Superior temporal gyrus (tissue), 1 donor: ENCODE data around the gene TNFAIP6.
"Not testable (repeated sequence)": the region's sequence is repeated elsewhere in the genome, so short reads cannot be mapped to it uniquely, and the experiment has no call there.

Experiments
- DNase-seq: peaks from one replicate; pipeline ENCODE4 v3.0.0-alpha.2; 2016; ENCODE audit errors: extremely low spot score

Gene TNFAIP6

GRCh38 chr2:151357359-151357758 is at the start of gene TNFAIP6:
Gene TNFAIP6, plus strand, starts transcription at chr2:151357592. Its CDS starts 75 bp downstream, at chr2:151357667.
- peak; percentile 68 for DNase-seq

GRCh38 chr2:151310313-151310712 is 47.1 kb upstream of the TNFAIP6 start:
- not testable (repeated sequence) for DNase-seq

- not testable (repeated sequence) for DNase-seq
Observed at GRCh38 chr2:151312440-151312839, 45.0 kb upstream of the TNFAIP6 start.

DNA sequence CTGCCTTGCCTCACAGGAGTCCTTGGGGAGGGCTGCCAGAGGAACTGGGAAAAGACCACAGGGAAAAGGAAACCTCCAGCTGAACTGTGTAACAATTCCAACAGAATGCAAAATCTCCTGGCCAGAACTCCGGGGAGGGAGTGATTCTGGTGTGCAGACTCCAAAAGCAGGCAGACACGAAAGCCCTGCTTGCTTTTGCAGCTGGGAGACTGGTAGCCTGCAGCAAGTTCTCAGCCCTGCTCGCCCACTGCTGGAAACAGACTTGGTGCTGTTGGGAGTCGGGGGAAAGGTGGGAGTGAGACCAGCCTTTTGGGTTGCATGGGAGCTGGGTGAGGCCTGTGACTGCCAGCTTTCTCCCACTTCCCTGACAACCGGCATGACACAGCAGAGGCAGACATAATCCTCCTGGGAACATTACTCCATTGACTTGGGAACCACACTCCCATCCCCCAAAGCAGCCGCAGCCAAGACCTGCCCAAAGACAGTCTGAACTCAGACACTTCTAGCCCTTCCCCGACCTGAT is 42.0 kb upstream of the TNFAIP6 start:
- DNase-seq = peak; percentile 23

- DNase-seq = no peak
Observed at GRCh38 chr2:151325581-151326095, 31.8 kb upstream of the TNFAIP6 start.

DNA sequence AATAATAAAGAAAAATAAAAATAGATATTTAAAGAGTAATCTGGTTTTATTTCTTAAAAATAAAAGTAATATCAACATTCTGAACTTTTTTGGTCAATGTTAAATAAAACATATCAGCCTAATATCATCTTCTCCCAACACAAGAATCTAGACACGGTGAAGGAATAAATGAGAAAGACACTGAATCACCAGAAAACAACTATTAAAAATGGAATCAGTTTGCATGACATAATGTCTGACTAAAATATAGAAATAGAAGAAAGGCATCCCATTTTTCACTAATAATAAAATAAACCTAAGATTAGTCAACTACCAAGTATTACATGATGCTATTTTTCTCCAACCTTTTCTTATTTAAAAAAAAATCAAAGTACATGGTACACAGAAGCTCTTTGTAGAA is 30.8 kb upstream of the TNFAIP6 start:
- no peak for DNase-seq

DNA sequence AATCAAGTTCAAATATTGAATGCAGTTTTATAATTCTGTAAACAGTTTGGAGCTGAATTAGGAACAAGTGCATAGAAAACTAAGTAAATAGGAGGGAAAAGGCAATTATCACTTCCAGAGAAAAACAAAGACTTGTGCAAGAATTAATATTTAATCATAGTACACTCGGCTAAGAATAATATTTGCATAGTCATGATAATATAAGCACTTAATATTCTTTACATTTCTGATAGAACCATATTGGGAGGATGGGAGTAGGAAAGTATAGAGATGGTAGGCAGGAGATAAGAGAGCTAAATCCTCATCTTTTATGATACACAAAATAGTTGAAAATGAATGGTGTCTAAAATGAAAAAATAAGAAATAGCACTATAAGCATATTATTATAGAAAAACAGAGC is 27.4 kb upstream of the TNFAIP6 start:
- no peak for DNase-seq

DNA sequence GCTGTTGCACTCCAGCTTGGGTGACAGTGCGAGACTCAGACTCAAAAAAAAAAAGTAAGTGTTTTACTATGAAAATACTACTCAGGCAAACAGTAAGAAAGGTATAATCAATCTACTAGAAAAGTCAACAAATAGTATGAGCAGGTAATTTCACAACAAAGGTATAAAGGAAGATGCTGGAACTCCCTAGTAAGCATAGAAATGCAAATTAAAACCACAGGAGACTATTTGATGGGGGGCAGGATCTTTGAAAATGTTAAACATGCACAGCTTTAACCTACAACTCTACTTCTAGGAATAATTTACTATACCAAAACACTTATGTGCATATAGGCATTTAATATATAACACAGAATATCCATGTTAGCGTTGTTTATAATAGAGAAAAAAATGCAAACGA is 24.3 kb upstream of the TNFAIP6 start:
- no peak for DNase-seq

DNA sequence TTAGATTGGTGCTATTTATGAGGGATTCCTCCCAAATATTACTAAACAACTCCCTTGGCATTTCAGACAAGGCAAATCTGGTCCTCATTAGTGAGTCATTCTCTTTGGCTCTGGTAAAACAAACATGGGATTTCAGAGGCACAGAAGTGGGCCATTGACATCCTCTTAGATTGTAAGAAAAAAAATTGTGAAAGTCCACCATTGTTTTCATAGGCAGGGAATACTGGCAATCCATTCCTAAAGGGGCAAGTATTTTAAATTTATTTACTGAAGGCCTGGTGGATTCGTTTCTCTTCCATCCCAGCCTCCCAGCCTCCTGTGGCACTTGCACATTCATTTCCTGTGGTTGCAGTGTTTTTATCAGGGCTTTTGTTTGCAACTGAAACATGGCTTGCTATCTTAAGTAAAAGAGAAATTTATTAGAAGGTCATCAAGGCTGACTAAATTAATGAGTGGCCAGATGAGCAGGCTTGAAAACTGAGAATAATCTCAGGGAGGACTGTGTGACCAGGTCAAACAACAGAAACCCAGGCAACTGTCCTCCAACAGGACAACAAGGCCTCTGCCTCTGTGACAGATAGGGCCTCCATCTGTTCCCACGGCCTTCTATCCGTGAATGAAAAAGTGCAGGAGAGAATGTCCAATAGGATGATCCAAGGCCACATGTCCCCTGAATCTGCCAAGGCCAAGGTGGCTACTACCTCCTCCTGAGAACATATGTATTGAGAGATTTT is 23.1 kb upstream of the TNFAIP6 start:
- DNase-seq = peak; percentile 36

GRCh38 chr2:151336863-151337371 is 20.5 kb upstream of the TNFAIP6 start:
- DNase-seq = no peak

GRCh38 chr2:151337643-151338042 is 19.7 kb upstream of the TNFAIP6 start:
- DNase-seq = no peak

DNA sequence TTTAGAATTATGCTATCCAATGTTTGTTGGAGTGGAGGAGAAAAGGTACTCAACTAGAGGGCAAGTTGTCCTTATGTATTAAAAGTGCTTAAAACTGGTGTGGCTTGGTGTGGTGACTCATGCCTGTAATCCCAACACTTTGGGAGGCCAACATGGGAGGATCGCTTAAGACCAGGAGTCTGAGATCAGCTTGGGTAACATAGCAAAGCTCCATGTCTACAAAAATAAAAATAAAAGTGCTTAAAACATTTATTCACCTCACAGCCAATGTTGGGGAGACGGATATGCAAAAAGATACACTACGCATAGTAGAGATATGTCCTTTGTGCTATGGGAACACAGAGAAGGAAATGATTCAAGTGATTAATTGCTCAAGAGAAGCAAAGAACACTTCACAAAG is 19.3 kb upstream of the TNFAIP6 start:
- no peak for DNase-seq

DNA sequence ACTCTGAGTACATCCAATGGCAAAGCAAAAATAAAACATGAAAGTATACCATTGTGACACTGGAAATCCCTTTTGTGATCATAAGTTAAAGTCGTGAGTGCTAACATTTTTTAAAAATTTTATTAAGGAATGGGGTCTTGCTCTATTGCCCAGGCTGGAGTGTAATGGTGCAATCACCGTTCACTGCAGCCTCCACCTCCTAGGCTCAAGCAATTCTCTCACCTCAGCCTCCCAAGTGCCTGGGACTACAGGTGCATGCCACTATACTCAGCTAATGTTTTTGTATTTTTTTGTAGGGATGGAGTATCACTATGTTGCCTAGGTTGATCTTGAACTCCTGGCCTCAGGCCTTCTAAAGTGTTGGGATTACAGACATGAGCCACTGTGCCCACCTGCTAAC is 14.3 kb upstream of the TNFAIP6 start:
- no peak for DNase-seq

GRCh38 chr2:151344191-151344590 is 13.2 kb upstream of the TNFAIP6 start:
- DNase-seq = not testable (repeated sequence)

- DNase-seq = no peak
Observed at GRCh38 chr2:151344906-151345305, 12.5 kb upstream of the TNFAIP6 start.

DNA sequence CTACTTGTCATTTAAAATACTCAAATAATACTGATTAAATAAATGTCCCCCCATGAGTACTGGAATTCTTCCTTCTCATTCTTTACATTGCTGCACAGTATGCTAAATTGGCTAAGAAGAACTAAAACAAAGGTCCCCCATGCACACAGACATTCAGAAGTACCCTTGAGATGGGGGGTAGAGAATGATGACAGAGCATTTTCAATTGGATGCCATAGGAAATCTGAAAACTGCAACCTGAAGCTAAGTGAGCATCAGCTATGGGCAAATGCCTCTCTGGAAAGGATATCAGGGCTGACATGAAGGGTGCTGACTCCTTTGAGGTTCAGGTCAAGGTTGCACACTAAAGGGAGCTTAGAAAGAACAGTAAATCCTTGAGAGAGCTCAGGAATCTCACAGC is 10.1 kb upstream of the TNFAIP6 start:
- DNase-seq = no peak

DNA sequence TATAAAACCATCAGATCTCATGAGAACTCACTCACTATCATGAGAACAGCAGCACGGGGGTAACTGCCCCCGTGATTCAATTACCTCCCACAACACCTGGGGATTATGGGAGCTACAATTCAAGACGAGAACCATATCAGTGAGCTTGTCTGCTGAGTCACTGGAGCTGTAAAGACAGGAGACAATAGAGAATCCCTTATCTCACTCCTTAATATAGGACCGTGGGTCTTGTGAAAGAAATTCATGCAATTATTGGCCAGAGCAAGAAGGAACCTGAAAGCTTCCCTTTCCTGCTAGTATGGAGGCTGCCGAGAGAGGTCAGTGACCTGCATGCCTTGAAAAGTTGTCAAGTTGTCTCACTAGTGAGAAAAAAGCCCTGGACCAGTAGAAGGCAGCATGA is 9.5 kb upstream of the TNFAIP6 start:
- DNase-seq = no peak

DNA sequence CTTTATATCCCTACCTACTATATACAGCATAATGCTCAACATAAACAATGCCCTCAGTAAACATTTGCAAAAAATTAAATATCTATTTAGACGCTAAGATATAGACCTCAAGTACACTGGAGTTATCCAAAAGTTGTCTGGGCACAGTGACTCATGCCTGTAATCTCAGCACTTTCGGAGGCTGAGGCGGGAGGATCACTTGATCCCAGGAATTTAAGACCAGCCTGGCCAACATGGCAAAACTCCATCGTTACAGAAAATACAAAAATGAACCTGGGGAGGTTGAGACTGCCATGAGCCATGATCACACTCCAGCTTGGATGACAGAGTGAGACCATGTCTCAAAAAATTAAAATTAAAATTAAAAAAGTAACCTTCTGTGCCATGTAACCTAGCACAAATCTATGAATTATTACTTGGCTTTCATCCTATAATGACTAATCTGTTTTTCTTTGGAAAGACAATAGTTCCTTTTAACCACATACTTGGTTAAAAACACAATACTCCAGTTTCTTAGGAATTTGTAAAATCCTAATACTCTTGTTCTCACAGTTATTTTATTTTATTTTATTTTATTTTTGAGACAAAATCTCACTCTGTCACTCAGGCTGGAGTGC is 6.7 kb upstream of the TNFAIP6 start:
- DNase-seq = no peak

- no peak for DNase-seq
Observed at GRCh38 chr2:151353995-151354394, 3.4 kb upstream of the TNFAIP6 start.

GRCh38 chr2:151354807-151355206 is 2.6 kb upstream of the TNFAIP6 start:
- no peak for DNase-seq

DNA sequence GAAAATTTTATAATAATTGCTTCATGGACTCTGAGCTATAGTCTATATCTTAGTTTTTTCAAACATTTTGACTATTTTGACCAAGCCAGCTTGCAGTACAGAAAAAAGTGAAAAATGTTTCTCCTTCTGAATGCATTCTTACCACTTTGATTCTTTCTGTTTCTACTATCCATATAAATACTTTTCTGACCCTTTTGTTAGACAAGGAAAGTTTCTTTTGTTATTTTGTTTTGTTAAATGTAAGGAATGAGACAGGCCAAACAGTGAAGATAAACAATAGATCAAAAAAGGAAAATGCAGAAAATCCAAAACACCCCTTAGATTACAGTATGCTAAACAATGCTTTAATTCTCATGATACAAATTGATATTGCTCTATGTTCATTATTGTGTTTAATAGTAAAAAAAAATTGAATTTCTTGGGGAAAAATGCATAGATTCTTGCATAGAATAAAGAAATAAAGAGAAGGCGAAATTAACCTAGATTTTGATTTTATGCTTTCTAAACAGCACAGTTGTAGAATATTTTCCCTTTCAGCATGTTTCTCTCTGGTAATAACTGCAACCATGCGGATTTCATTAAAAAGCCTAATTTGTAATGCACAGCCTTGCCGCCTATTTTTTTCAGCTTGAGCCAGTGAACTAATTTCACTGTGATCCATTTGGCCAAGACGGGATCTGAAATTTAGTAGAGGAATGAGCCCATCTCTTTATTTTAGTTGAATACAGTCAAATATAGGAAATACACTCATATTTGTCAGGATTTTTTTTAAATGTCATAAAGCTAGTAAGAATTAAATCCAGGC is 976 bp downstream of the TNFAIP6 start:
- DNase-seq = no peak
